HG02571 (cell line): ENCODE data around the gene ZNF688.
"Not testable (repeated sequence)": the region's sequence is repeated elsewhere in the genome, so short reads cannot be mapped to it uniquely, and the experiment has no call there.

Source experiments
- ATAC-seq: cut with Tn5 transposase; IDR thresholded peaks from one replicate; pipeline ENCODE4 v1.9.1; 2021; ENCODE audit warnings: mild to moderate bottlenecking, moderate library complexity; ENCODE audit not compliant: unreplicated experiment

The ZNF688 gene

DNA sequence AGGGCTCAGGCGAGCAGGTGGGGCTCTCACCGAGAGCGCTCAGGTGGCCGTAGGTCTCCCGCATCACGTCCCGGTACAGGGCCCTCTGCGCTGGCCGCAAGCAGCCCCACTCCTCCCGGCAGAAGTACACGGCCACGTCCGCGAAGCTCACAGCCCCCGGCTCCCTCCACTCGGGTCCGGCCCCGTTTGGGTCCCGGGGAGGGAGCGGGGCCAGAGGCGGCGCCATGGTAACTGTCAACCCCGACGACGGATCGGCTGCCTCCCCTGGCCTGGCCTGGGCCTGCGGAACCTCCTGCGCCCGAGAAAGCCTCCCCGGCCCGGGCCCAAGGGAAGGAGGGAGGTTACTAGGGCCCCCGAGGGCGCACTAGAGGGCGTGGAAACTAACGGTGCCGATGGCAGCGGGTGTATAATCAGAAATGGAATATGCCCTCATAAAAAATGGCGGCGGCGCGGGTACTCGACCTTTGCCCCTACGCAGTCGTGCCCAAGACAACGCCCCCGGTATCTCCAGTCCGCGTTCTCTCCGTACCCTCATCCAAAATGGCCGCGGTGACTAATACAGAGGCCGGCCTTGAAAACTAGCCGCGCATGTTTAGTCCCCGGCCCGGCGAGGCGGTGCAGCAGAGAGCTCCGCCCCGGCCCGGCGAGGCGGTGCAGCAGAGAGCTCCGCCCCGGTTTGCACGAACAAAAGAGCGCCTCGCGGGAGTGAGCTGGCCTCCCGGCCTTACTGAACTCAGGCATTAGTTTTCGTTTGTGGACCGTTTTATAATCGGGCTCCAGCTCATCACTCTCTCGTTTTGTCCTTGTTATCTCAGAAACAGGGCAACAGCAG is 13.3 kb downstream of the ZNF688 start, which contains the start of gene ZNF764:
ZNF764 (minus strand) TSS at position 418 of the 832 bp plus-strand sequence; CDS start at position 226, 192 bp downstream.
- ATAC-seq = peak; percentile 87

DNA sequence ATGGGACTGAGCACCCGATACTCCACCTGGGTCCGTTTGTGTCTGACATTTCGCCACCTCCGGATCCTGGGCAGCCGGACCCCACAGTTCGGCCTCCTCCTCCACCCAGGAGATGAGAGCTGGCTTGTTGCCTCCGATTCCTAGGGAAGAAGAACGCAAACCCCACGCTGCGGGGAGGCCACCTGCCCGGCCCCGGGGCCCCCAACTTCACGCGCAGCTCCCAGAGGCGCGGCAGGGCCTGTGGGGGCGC is 13.9 kb downstream of the ZNF688 start:
- ATAC-seq = peak; percentile 6

DNA sequence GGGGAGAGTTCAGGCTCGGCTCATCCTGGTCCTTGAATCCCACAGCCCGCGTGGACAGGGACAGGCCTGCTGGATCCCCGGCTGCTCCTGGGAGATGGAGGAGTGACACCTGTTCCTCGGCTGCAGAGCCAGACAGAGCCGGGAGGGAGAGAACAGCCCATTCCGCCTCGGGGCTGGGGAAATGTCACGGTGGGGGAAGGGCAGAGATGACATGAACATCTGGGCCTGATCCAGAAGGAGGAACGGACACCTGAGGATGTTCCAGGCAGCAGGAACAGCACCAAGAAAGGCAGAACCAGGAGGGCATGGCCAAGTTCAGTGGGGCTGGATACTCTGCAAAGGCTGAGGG is 15.4 kb downstream of the ZNF688 start:
- ATAC-seq = no peak

DNA sequence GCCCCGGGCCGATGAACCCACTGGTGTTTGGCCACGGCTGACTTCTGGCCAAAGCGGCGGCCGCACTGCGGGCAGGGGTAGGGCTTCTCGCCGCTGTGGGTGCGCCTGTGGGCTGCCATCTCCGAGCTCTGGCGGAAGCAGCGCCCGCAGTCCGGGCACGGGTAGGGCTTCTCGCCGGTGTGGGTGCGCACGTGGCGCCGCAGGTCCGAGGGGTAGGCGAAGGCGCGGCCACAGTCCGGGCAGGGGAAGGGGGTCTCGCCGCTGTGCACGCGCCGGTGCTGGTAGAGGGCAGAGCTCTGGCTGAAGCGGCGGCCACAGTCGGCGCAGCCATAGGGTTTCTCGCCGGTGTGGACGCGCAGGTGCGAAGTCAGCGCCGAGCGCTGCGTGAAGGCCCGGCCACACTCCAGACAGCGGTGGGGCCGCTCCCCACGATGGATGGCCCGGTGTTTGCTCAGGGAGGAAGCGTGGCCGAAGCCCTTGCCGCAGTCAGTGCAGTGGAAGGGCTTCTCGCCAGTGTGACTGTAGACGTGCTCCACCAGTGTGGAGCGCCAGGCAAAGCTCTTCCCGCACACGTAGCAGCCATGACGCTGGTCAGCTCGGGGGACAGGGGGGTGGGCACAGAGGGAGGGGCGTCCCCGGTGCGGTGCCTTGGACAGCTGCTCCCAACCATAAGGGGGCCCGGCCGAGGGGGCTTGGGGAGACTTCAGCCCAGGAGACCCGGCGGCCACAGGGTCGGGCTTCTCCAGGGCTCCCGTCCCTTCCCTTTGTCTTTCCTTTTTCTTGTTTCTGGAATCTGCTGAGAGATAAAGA is 16.0 kb downstream of the ZNF688 start:
- ATAC-seq = no peak

DNA sequence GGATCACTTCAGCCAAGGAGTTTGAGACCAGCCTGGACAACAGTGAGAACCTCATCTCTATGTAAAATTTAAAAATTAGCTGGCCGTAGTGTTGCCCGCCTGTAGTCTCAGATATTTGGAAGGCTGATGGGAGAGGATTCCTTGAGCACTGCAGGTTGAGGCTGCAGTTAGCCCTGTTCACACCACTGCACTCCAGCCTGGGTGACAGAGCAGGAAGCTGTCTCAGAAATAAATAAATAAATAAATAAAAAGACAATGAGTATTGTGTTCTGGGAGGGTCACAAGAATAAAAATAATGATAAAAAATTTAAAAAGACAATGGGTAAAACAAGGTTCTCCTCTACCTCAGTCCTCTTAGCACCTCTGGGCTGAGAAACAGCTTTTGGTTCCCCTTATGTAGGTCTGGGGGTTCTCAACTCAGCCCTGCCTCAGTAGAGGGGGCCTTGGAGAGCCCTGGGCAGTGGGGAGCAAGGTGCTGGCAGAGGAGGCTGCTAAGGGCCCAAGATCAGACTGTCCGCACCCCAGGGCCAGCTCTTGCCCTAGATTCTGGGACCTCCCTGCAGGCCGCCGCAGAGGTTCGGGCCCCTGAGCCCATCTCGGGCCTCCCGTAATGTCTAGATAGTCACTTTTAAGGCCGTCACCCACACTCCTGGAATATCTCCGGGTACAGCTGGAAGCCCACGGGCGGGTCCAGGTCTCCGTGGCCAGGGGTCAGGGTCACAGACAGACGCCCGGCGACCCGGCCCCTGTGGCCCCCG is 16.8 kb downstream of the ZNF688 start:
- ATAC-seq = no peak

DNA sequence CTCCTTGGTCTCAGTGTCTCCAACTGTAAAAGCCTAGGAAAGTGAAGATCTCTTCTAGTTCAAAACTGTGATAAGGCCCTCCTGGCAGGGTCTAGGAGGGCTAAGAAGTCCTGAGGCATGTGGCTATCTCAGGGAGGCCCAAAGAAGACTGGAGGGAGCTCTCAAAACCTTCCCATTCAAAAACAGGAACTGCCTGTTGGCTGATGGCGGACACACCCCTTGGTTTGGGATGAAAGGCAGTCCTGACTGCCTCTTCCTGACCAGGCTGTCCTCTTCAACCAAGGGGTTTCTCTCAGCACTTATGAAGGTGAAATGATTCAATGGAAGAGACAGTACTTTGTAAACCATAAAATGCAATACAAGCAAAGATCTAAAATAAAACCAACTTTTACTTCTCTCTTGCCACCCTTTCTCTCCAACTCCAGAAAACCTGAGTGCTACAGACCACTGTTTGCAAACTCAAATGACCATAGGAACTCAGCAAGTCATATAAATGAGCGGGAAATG is 18.1 kb downstream of the ZNF688 start:
- no peak for ATAC-seq

DNA sequence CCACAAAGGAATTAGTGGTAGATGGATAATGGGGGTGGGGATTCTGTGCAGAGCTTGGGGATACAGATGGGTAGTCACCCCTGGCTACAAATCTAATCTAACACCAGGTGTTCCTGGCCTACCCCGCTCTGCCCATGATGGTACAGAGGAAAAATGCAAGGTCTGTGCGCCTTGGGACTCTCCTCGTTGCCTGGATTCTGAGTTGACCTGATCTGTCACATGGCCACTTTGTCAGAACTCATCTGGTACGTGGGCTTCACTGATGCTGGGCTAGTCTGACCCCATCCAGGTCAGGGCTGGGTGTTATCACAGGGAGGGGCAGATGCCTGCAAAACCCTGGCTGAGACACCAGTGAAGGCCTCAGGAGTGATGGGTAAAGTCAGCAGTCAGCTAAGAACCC is 18.6 kb downstream of the ZNF688 start:
- no peak for ATAC-seq

DNA sequence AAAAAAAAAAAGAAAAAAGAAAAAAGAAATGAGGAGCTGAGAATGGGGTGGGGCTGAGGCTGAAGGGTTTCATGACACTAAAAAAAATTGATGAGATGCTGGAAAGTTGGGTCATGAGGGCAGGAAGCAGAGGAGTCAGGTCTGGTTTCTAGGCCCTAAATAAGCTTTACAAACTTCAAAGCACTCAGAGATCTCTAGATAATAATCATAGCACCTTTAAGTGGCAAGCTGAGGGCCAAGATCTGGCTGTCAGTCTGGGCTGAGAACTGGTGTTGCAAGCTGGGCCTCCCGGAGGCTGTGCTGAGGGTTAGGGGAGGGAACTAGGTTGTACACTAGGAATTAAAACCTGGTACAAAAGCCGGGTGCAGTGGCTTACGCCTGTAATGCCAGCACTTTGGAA is 19.7 kb downstream of the ZNF688 start:
- ATAC-seq = no peak

DNA sequence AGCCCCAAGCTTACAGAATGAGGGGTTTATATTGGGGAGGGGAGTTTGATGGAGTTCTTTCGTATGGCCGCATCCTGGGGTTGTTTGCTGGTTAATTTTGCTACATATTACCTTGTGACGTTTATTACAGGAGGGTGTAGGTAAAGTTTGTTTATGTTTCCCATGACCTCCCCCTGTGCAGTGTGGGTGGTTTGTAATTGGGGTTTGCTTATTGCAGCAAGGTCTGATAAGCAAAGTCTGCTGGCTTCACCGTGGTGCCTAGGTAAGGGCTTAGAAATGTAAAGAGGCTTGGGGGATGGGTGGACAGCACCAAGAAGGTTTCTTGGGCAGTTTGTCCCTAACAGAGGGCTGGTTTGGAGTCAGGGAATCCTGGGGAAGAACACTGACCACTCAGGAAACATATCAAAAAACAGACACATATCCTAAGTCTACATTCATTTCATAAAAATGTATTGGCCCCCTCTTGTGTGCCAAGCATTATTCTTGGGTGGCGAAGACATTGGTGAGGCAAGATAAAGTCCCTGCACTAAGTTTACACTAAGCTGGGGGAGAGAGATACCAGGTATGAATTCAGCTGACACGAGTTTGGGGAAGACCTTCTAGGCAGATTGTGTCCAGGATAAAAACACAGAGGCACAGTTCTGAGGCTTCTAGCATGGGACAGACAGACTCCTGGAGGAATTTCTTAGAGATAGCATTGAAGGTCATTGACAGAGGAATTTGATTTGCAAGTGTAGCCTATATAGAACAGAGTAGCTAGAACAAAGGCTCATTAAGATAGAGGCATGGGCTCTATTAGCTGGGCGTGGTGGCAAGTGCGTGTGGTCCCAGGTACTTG is 22.9 kb downstream of the ZNF688 start:
- no peak for ATAC-seq

DNA sequence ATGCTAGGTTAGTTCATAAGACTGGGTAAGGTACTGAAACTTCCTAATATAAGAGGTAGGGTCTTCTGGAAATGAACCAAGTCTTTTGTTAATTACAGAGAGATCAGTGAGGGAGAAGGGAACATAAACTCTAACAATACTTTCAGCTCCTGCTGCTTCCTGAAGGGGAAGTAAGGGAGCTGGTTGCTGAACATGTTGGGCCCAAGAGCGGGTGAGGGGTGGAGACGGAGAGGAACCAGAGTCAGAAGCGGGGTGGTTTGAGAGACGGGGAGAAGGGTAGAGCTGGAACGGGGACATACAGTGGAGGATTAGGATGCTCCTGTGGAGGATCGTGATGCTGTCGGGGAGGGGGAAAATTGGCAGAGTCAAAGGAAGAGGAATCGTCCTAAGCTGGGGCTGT is 25.4 kb downstream of the ZNF688 start:
- no peak for ATAC-seq

DNA sequence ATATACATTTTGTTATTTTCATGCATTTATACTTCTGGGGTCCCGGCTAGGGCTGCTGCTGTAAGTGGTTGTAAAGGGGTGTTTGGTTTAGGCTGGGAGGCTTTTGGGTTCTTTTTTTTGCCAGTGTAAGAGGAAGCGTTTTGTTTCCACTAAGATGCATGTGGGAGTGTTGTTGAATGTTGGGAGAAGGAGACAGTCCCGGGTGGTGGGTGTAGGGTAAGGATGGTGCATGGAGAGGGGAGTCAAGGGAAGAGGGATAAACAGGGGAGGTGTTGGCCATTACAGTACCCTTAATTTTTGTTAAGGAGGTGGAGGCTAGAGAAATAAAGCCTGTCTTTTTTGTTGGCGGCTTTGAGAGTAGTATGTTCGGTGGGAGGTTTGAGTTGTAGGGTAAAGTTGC is 28.4 kb downstream of the ZNF688 start:
- ATAC-seq = no peak

DNA sequence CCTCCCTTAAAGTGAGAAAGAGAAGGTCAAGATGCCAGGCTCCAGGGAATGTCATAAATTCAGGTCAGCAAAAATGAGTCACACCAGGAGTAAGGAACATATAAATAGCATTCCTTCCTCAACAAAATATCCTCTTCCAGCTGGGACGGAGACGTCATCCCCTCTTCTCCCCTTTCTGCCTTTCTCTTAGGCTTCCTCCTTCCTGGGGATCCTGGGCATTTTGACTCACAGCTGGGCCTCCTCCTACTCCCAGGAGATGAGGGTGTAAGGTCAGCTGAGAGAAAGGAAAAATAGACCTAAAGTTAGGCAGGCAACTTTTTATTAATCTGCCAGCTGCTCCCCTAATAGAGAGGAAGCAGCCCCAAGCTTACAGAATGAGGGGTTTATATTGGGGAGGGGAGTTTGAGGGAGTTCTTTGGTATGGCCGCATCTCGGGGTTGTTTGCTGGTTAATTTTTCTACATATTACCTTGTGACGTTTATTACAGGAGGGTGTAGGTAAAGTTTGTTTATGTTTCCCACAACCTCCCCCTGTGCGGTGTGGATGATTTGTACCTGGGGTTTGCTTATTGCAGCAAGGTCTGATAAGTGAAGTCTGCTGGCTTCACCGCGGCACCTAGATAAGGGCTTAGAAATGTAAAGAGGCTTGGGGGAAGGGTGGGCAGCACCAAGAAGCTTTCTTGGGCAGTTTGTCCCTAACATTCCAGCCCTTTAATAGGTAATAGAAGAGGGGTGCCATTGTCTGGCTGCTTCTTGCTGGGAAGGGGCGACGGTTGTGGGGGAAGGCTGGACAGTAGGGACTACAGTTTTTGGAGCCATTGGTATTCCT is 29.8 kb downstream of the ZNF688 start:
- no peak for ATAC-seq

DNA sequence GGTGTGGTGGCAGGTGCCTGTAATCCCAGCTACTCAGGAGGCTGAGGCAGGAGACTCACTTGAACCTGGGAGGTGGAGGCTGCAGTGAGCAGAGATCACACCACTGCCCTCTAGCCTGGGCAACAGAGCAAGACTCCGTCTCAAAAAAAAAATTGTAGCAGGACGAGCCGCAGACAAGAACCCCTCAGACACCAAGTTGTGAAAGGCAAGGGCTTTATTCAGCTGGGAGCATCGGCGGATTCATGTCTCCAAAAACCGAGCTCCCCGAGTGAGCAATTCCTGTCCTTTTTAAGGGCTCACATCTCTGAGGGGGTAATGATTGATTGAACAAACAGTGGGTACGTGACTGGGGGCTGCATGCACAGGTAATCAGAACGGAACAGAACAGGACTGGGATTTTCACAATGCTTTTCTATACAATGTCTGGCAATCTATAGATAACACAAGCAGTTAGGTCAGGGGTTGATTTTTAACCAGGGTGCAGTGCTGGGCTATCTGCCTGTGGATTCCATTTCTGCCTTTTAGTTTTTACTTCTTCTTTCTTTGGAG is 30.5 kb downstream of the ZNF688 start:
- ATAC-seq = not testable (repeated sequence)

DNA sequence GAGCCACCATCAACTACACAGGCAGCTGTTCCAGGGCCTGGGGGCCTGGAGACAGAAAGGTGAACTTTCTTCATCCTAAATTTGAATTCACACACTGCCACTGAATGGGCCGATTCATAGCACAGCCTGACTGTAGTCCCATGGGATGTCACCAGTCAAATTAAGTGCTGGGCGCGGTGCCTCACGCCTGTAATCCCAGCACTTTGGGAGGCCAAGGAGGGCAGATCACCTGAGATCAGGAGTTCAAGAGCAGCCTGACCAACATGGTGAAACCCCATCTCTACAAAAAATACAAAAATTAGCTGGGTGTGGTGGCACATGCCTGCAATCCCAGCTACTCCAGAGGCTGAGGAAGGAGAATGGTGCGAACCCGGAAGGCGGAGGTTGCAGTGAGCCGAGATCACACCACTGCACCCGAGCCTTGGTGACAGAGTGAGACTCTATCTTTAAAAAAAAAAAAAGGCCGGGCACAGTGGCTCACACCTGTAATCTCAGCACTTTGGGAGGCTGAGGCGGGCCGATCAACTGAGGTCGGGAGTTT is 31.5 kb downstream of the ZNF688 start:
- not testable (repeated sequence) for ATAC-seq

DNA sequence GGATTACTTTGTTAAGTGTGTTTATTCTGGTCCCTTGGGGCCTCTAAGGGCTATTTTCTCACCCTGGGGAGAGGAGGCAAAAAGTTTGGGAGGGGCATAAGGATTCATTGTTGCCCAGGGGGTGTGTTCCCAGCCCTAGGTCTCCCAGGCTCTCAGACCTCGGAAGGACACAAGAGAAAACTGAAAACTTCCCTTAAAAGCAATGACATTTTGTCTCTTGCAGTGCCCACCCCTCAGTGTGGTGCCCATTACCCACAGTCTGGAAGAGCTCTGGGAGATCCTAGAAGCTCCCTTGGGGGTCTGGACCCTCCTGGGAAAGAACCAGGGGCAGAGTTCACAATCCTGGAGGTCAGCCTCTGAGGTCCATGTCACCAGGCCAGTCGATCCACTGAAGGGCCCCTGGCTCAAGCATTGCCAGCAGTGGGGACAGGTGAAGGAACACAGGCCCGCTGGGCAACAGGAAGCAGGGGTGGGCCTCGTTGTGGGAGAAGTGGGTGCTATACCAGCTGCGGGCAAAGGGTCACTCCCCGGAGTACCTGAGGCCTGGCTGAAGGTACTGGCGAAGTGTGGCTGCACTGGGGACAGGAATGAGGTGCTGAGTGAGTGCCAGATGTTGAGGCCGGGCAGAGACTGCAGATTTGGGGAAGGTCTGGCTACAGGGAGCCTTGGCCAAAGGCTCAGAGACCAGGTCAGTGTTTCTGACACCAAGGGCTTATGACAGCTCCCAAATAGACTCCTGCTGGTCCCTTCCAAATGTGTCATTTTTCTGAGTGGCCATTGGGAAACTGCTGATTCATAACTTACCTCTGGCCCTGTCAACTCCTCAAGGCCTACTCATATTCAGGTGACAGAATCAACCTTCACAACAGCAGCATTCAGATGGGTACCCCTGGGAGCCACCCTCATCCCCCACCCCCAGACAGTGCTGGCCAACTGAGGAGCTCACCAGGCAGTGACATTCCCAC is 32.2 kb downstream of the ZNF688 start:
- ATAC-seq = no peak

DNA sequence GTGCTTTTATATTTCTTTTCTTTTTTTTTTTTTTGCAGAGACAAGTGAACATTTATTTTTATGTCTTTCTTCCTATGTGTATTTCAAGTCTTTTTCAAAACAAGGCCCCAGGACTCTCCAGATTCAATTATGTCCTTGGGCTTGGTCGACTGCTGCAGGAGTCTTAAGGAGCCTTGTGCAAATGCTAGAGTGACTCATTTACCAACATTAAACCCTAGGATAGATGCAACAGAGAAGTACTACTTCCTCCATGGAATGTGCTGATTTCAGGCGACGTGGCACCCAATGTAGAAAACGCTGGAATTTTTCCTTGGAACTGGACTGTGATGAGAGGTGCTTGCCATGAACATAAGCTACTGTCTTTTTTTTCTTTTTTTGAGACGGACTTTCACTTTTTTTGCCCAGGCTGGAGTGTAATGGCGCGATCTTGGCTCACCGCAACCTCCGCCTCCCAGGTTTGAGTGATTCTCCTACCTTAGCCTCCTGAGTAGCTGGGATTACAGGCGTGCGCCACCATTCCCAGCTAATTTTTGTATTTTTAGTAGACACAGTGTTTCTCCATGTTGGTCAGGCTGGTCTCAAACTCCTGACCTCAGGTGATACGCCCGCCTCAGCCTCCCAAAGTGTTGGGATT is 35.0 kb downstream of the ZNF688 start:
- not testable (repeated sequence) for ATAC-seq

DNA sequence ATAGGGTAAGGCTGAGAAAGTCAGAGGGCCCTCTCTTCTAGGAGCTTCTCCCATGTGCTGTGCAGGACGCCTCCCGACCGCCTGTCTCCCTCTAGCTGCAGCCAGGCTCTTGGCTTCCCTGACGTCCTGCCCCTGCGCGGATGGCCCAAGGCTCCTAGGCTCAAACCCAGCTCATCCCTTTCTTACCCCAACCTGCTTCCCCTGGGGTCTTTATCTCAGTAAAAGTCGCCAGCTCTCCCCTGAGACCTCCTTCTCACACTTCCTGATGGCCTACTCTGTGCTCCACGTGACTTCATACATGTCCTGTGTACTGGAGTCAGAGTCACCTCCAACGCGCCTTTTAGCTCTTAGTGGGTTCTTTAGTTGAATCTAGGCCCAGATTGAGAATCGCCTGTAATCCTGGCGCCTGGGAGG is 35.7 kb downstream of the ZNF688 start:
- peak; percentile 45 for ATAC-seq
